ENCODE measurements around the gene MIEF1.
A peak's percentile ranks its signal among the peaks of the same experiment; 100 is the strongest.
"Not testable (repeated sequence)": the region's sequence is repeated elsewhere in the genome, so short reads cannot be mapped to it uniquely, and the experiment has no call there.

The MIEF1 gene

GRCh38 chr22:39512026-39512425 lies 9.9 kb downstream of the MIEF1 start:
- no peak for DNase-seq (ENCODE audit: low read depth in 2 of 2)

- DNase-seq (ENCODE audit: low read depth in 2 of 2), result no peak
Measured at GRCh38 chr22:39513791-39514190, 11.7 kb downstream of the MIEF1 start.

- DNase-seq (ENCODE audit: low read depth in 2 of 2), result no peak
Measured at GRCh38 chr22:39514373-39514973, 12.4 kb downstream of the MIEF1 start.

- DNase-seq (ENCODE audit: low read depth in 2 of 2), result no peak
Measured at GRCh38 chr22:39515266-39516050, 13.4 kb downstream of the MIEF1 start.

- no peak for DNase-seq (ENCODE audit: low read depth in 2 of 2)
Measured at GRCh38 chr22:39517470-39517869, 15.4 kb downstream of the MIEF1 start.

- DNase-seq (ENCODE audit: low read depth in 2 of 2), result no peak
Measured at GRCh38 chr22:39518144-39518786, 16.2 kb downstream of the MIEF1 start.

GRCh38 chr22:39518996-39519680 lies 17.0 kb downstream of the MIEF1 start:
- DNase-seq (ENCODE audit: low read depth in 2 of 2), result no peak

- DNase-seq (ENCODE audit: low read depth in 2 of 2), result peak; percentile 92 to 93
Measured at GRCh38 chr22:39519681-39520225, 17.7 kb downstream of the MIEF1 start.

GRCh38 chr22:39520226-39521105 lies 18.4 kb downstream of the MIEF1 start, which contains the start of gene ATF4:
TSS of gene ATF4 (plus strand) at chr22:39520562. CDS start at chr22:39521446, 884 bp downstream.
- peak; percentile 76 to 82 for DNase-seq (ENCODE audit: low read depth in 2 of 2)

- DNase-seq (ENCODE audit: low read depth in 2 of 2), result not testable (repeated sequence)
Measured at GRCh38 chr22:39521106-39521885, 19.2 kb downstream of the MIEF1 start.

- not testable (repeated sequence) for DNase-seq (ENCODE audit: low read depth in 2 of 2)
Measured at GRCh38 chr22:39522091-39522490, 20.0 kb downstream of the MIEF1 start.

- DNase-seq (ENCODE audit: low read depth in 2 of 2), result no peak
Measured at GRCh38 chr22:39522567-39523300, 20.6 kb downstream of the MIEF1 start.

GRCh38 chr22:39524089-39524752 lies 22.1 kb downstream of the MIEF1 start:
- no peak for DNase-seq (ENCODE audit: low read depth in 2 of 2)

GRCh38 chr22:39524753-39525657 lies 22.9 kb downstream of the MIEF1 start:
- DNase-seq (ENCODE audit: low read depth in 2 of 2), result no peak

- DNase-seq (ENCODE audit: low read depth in 2 of 2), result no peak
Measured at GRCh38 chr22:39525658-39525975, 23.5 kb downstream of the MIEF1 start.

GRCh38 chr22:39526736-39527171 lies 24.7 kb downstream of the MIEF1 start:
- DNase-seq (ENCODE audit: low read depth in 2 of 2), result no peak

GRCh38 chr22:39527481-39527961 lies 25.4 kb downstream of the MIEF1 start:
- no peak for DNase-seq (ENCODE audit: low read depth in 2 of 2)

Measured in stimulated activated CD8-positive, alpha-beta memory T cell treated with anti-CD3 and anti-CD28 coated beads, Interleukin-2, amount 100 ng/mL, for 48 hours (primary cell).